ENCODE measurements around the gene SCNN1B. TPM values are rescaled to one million over a fixed set of nuclear protein-coding genes. Genes with fewer than 3 reads are reported as not detected.
A peak's percentile ranks its signal among the peaks of the same experiment; 100 is the strongest.
"Not testable (repeated sequence)": the region's sequence is repeated elsewhere in the genome, so short reads cannot be mapped to it uniquely, and the experiment has no call there.

The SCNN1B gene, protein sequence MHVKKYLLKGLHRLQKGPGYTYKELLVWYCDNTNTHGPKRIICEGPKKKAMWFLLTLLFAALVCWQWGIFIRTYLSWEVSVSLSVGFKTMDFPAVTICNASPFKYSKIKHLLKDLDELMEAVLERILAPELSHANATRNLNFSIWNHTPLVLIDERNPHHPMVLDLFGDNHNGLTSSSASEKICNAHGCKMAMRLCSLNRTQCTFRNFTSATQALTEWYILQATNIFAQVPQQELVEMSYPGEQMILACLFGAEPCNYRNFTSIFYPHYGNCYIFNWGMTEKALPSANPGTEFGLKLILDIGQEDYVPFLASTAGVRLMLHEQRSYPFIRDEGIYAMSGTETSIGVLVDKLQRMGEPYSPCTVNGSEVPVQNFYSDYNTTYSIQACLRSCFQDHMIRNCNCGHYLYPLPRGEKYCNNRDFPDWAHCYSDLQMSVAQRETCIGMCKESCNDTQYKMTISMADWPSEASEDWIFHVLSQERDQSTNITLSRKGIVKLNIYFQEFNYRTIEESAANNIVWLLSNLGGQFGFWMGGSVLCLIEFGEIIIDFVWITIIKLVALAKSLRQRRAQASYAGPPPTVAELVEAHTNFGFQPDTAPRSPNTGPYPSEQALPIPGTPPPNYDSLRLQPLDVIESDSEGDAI
- total RNA-seq (2014; rRNA removed; shearing (Covaris generic)), result 1.5 and 1.6 TPM in 2 replicates

DNA sequence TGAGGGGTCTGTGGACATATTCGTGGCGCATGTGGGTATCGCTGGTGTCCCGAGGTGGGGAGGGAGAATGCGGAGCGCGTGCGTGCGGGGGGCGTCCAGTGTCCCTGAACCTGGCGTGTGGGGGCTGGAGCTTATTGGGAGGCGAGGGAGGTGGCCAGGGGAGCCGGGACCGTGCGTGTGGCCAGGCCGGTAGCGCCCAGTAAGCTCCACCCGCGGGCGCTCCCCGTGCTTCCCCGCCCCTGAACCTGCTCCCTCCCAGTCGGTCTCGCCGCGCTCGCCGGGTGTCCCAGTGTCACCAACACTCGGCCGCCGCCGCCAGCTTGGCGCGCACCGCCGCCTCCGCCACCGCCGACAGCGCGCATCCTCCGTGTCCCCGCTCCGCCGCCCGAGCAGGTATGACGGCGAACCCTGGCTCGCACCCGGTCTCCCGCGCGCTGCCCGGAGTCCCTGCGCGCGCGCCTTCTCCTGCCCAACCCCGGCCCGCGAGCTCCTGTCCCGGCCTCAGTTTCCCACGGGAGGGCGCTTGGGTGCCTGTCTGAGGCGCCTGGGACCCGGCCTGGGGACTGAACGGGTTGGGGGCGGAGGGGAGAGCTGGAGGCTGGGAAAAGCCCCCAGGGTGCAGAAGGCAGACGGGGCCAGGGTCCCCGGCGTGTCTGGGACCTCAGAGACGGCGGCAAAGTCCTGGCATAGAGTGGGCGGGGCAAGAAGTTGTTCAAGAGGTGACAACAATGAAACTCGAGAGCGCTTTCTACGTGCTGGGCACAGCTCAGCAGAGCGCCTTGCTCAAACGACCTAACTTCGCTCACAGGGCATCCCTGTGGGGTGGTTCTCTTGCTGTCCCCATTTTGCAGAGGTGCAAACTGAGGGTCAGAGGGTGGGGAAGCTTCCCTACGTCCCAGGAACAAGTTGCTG, at the start of gene SCNN1B:
SCNN1B (plus strand) TSS at position 258 of the 912 bp plus-strand sequence. CDS start 46,298 bp downstream, outside the sequence.
- Histone ChIP-seq H3K4me3 (ENCODE audit: insufficient read depth, low read depth, low read length) (peak within 1 kb of the TSS; percentile 64), H3K27me3 (ENCODE audit: control insufficient read depth, insufficient read depth, low read length) (peaks cover 30% of the 10 kb centered on the region), H3K36me3 (replicated peaks; ENCODE audit: control insufficient read depth, insufficient read depth, low read length) (no peaks in the 10 kb centered on the region)
- peak; percentile 81 for DNase-seq

GRCh38 chr16:23252310-23252709, 49.8 kb upstream of the SCNN1B start:
- no peak for DNase-seq
- H3K4me3 ChIP-seq (ENCODE audit: insufficient read depth, low read depth, low read length), result no peak overlapping the region
- H3K27me3 ChIP-seq (ENCODE audit: control insufficient read depth, insufficient read depth, low read length), result no peaks in the 10 kb centered on the region

DNA sequence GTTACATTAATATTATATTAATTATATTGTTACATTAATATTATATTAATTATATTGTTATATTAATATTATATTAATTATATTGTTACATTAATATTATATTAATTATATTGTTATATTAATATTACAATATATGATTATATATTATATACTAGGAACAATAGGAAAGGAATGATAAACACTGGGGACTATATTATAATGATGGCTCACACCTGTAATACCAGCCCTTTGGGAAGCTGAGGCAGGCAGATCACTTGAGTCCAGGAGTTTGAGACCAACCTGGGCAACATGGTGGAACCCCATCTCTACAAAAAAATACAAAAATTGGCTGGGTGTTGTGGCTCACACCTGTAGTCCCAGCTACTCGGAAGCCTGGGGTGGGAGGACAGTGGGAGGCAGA, 48.5 kb upstream of the SCNN1B start:
- not testable (repeated sequence) for DNase-seq; H3K36me3 ChIP-seq (replicated peaks; ENCODE audit: control insufficient read depth, insufficient read depth, low read length); H3K4me3 ChIP-seq (ENCODE audit: insufficient read depth, low read depth, low read length); H3K27me3 ChIP-seq (ENCODE audit: control insufficient read depth, insufficient read depth, low read length)

More at GRCh38 chr16:23252310-23252709, 49.8 kb upstream of the SCNN1B start:
- H3K36me3 ChIP-seq (replicated peaks; ENCODE audit: control insufficient read depth, insufficient read depth, low read length), result no peaks in the 10 kb centered on the region

GRCh38 chr16:23254338-23254737, 47.8 kb upstream of the SCNN1B start:
- Histone ChIP-seq H3K27me3 (ENCODE audit: control insufficient read depth, insufficient read depth, low read length) (no peaks in the 10 kb centered on the region), H3K36me3 (replicated peaks; ENCODE audit: control insufficient read depth, insufficient read depth, low read length) (no peaks in the 10 kb centered on the region), H3K4me3 (ENCODE audit: insufficient read depth, low read depth, low read length) (no peak overlapping the region)
- DNase-seq, result no peak

- no peaks in the 10 kb centered on the region for H3K36me3 ChIP-seq (replicated peaks; ENCODE audit: control insufficient read depth, insufficient read depth, low read length)
These were observed 47.1 kb upstream of the SCNN1B start for GRCh38 chr16:23255000-23255399.

GRCh38 chr16:23256440-23256839, 45.7 kb upstream of the SCNN1B start:
- H3K36me3 ChIP-seq (replicated peaks; ENCODE audit: control insufficient read depth, insufficient read depth, low read length), result no peaks in the 10 kb centered on the region
- no peak overlapping the region for H3K4me3 ChIP-seq (ENCODE audit: insufficient read depth, low read depth, low read length)
- no peak for DNase-seq
- no peaks in the 10 kb centered on the region for H3K27me3 ChIP-seq (ENCODE audit: control insufficient read depth, insufficient read depth, low read length)

More at GRCh38 chr16:23255000-23255399, 47.1 kb upstream of the SCNN1B start:
- no peak overlapping the region for H3K4me3 ChIP-seq (ENCODE audit: insufficient read depth, low read depth, low read length)
- no peaks in the 10 kb centered on the region for H3K27me3 ChIP-seq (ENCODE audit: control insufficient read depth, insufficient read depth, low read length)
- DNase-seq, result no peak

GRCh38 chr16:23257682-23258081, 44.4 kb upstream of the SCNN1B start:
- DNase-seq, result no peak
- Histone ChIP-seq H3K4me3 (ENCODE audit: insufficient read depth, low read depth, low read length) (no peak overlapping the region), H3K27me3 (ENCODE audit: control insufficient read depth, insufficient read depth, low read length) (no peaks in the 10 kb centered on the region), H3K36me3 (replicated peaks; ENCODE audit: control insufficient read depth, insufficient read depth, low read length) (no peaks in the 10 kb centered on the region)

- no peaks in the 10 kb centered on the region for H3K36me3 ChIP-seq (replicated peaks; ENCODE audit: control insufficient read depth, insufficient read depth, low read length)
- DNase-seq, result no peak
- H3K27me3 ChIP-seq (ENCODE audit: control insufficient read depth, insufficient read depth, low read length), result no peaks in the 10 kb centered on the region
- H3K4me3 ChIP-seq (ENCODE audit: insufficient read depth, low read depth, low read length), result no peak overlapping the region
These were observed 43.2 kb upstream of the SCNN1B start for GRCh38 chr16:23258919-23259237.

DNA sequence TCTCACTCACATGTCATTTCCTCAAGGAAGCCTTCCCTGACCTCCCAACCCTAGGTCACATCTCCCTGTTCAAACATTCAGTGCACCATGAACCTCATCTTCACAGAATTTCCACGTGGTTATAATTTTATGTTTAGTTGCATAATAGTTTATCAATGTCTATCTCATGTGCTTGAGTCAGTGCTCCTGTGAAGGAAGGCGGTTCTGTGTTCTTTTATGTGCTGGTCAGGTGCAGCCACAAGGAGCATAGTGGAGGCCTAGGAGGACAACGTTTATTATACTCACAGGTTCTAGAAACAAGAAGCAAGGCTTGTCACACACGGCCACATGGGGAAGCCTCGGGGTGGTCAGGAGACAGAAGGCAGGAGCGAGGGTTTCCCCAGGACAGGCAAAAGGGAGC, 34.5 kb upstream of the SCNN1B start:
- H3K36me3 ChIP-seq (replicated peaks; ENCODE audit: control insufficient read depth, insufficient read depth, low read length), result no peaks in the 10 kb centered on the region
- no peaks in the 10 kb centered on the region for H3K27me3 ChIP-seq (ENCODE audit: control insufficient read depth, insufficient read depth, low read length)
- DNase-seq, result no peak
- no peak overlapping the region for H3K4me3 ChIP-seq (ENCODE audit: insufficient read depth, low read depth, low read length)

GRCh38 chr16:23268561-23268960, 33.5 kb upstream of the SCNN1B start:
- Histone ChIP-seq H3K4me3 (ENCODE audit: insufficient read depth, low read depth, low read length) (no peak overlapping the region), H3K36me3 (replicated peaks; ENCODE audit: control insufficient read depth, insufficient read depth, low read length) (no peaks in the 10 kb centered on the region), H3K27me3 (ENCODE audit: control insufficient read depth, insufficient read depth, low read length) (no peaks in the 10 kb centered on the region)
- DNase-seq, result no peak

DNA sequence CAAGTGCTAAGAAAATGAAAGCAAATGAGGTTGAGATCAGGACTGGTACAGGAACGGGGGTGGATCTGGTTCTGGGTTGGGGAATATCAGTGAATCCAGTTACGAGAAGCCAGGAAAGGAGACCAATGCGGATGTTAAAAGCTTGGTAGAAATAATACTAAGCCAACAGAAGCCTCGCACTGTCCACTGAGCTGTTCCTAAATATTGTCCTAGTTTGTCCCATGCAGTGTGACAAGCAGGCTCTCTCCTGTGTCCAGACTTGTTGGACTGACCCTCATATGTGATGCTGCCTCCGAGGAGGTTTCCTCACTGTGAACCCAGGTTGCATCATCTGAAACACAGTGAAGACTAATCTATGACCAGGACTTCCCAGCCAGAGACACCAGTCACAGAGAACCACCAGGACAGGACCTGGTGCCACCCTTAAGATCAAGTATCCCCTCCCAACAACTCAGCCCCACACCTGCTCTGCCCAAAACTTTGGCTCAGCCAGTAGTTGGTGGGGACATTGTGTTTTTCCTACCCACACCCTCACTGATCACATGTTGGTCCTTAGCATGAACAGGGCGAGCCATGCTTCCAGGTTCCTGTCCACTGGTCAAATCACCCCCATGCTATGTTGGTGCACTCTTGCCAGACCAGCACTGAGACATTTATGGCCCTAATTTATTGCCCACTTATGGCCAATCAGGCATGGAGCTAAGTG, 32.7 kb upstream of the SCNN1B start:
- DNase-seq, result no peak
- Histone ChIP-seq H3K4me3 (ENCODE audit: insufficient read depth, low read depth, low read length) (no peak overlapping the region), H3K27me3 (ENCODE audit: control insufficient read depth, insufficient read depth, low read length) (no peaks in the 10 kb centered on the region), H3K36me3 (replicated peaks; ENCODE audit: control insufficient read depth, insufficient read depth, low read length) (no peaks in the 10 kb centered on the region)

DNA sequence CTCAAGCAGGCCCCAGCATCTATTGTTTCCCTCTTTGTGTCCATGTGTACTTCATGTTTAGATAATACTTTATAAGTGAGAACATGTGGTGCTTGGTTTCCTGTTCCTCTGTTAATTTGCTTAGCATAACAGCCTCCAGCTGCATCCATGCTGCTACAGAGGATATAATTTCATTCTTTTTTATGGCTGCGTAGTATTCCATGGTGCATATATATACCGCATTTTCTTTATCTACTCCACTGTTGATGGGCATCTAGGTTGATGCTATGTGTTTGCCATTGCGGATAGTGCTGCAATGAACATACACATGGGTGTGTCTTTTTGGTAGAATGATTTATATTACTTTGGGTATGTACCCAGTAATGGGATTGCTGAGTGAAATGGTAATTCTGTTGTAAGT, 31.4 kb upstream of the SCNN1B start:
- no peaks in the 10 kb centered on the region for H3K27me3 ChIP-seq (ENCODE audit: control insufficient read depth, insufficient read depth, low read length)
- H3K4me3 ChIP-seq (ENCODE audit: insufficient read depth, low read depth, low read length), result no peak overlapping the region
- DNase-seq, result no peak
- no peaks in the 10 kb centered on the region for H3K36me3 ChIP-seq (replicated peaks; ENCODE audit: control insufficient read depth, insufficient read depth, low read length)

DNA sequence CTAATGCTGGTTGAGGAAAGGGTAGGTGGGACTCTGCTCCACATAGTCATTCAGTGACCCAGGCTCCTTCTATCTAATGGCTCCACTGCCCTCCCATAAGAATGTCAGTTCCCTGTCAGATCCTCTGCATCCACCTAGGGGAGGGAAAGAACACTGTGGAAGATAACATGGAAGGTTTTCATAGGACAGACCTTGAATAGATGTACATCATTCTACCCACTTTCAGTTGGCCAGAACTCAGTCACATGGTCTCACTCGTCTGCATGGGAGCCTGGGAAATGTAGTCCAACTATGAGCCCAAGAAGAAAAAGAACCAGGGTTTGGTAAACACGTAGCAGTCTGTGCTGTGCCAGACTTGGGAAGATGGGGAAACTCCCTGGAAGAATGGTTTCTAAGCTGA, 27.1 kb upstream of the SCNN1B start:
- Histone ChIP-seq H3K36me3 (replicated peaks; ENCODE audit: control insufficient read depth, insufficient read depth, low read length) (no peaks in the 10 kb centered on the region), H3K27me3 (ENCODE audit: control insufficient read depth, insufficient read depth, low read length) (no peaks in the 10 kb centered on the region), H3K4me3 (ENCODE audit: insufficient read depth, low read depth, low read length) (no peak overlapping the region)
- DNase-seq, result peak; percentile 59

GRCh38 chr16:23276821-23277220, 25.3 kb upstream of the SCNN1B start:
- H3K27me3 ChIP-seq (ENCODE audit: control insufficient read depth, insufficient read depth, low read length), result no peaks in the 10 kb centered on the region
- no peaks in the 10 kb centered on the region for H3K36me3 ChIP-seq (replicated peaks; ENCODE audit: control insufficient read depth, insufficient read depth, low read length)
- DNase-seq, result no peak
- no peak overlapping the region for H3K4me3 ChIP-seq (ENCODE audit: insufficient read depth, low read depth, low read length)

All from H7 (cell line).